GM08714 (cell line): ENCODE measurements around the gene KIRREL2.
"Not testable (repeated sequence)": the region's sequence is repeated elsewhere in the genome, so short reads cannot be mapped to it uniquely, and the experiment has no call there.

ENCODE experiments used
- H3K4me3 ChIP-seq: fragments of 200-500 bp; sonication (Bioruptor generic); 2 replicates; pipeline ENCODE4 v1.5.1; 2014; ENCODE audit warnings: mild to moderate bottlenecking, low read length, inconsistent platforms
- ZNF274 ChIP-seq: IDR thresholded peaks from 2 replicates; pipeline ENCODE4 v1.6.1; 2012; ENCODE audit warnings: mild to moderate bottlenecking, low read depth, low read length

KIRREL2 gene

GRCh38 chr19:35872180-35872579 lies 15.5 kb downstream of the KIRREL2 start:
- H3K4me3 ChIP-seq: no peak overlapping the region
- no peak for TF ChIP-seq ZNF274

- no peak for TF ChIP-seq ZNF274
- H3K4me3 ChIP-seq: no peak overlapping the region
Measured at GRCh38 chr19:35874392-35874930, 17.8 kb downstream of the KIRREL2 start.

GRCh38 chr19:35879068-35879467 lies 22.4 kb downstream of the KIRREL2 start:
- no peak for TF ChIP-seq ZNF274

GRCh38 chr19:35879770-35880317 lies 23.1 kb downstream of the KIRREL2 start:
- TF ChIP-seq ZNF274: no peak
- no peak overlapping the region for H3K4me3 ChIP-seq

More at GRCh38 chr19:35879068-35879467, 22.4 kb downstream of the KIRREL2 start:
- H3K4me3 ChIP-seq: no peak overlapping the region

- no peak overlapping the region for H3K4me3 ChIP-seq
- TF ChIP-seq ZNF274: no peak
Measured at GRCh38 chr19:35882114-35882832, 25.6 kb downstream of the KIRREL2 start.

- TF ChIP-seq ZNF274: no peak
- no peak overlapping the region for H3K4me3 ChIP-seq
Measured at GRCh38 chr19:35883882-35884281, 27.2 kb downstream of the KIRREL2 start.

- no peak overlapping the region for H3K4me3 ChIP-seq
- TF ChIP-seq ZNF274: no peak
Measured at GRCh38 chr19:35885225-35885738, 28.6 kb downstream of the KIRREL2 start.

- no peak for TF ChIP-seq ZNF274
- no peak overlapping the region for H3K4me3 ChIP-seq
Measured at GRCh38 chr19:35885904-35886303, 29.2 kb downstream of the KIRREL2 start.

GRCh38 chr19:35887197-35887596 lies 30.5 kb downstream of the KIRREL2 start:
- no peak overlapping the region for H3K4me3 ChIP-seq
- TF ChIP-seq ZNF274: no peak

GRCh38 chr19:35888398-35888797 lies 31.7 kb downstream of the KIRREL2 start:
- no peak overlapping the region for H3K4me3 ChIP-seq
- TF ChIP-seq ZNF274: no peak

GRCh38 chr19:35889370-35890112 lies 32.8 kb downstream of the KIRREL2 start:
- H3K4me3 ChIP-seq: no peak overlapping the region
- no peak for TF ChIP-seq ZNF274

GRCh38 chr19:35890113-35890650 lies 33.5 kb downstream of the KIRREL2 start:
- no peak for TF ChIP-seq ZNF274
- H3K4me3 ChIP-seq: no peak overlapping the region

- H3K4me3 ChIP-seq: not testable (repeated sequence)
Measured at GRCh38 chr19:35891819-35892218, 35.1 kb downstream of the KIRREL2 start.

GRCh38 chr19:35894342-35894741 lies 37.6 kb downstream of the KIRREL2 start:
- H3K4me3 ChIP-seq: no peak overlapping the region
- TF ChIP-seq ZNF274: no peak
